Right hindlimb (tissue), 1 donor: ENCODE results near the gene PLS1.
"Not testable (repeated sequence)": the region's sequence is repeated elsewhere in the genome, so short reads cannot be mapped to it uniquely, and the experiment has no call there.

ENCODE experiments used
- DNase-seq: peaks from one replicate; pipeline ENCODE4 v3.0.0-alpha.2; 2018

PLS1 gene, protein sequence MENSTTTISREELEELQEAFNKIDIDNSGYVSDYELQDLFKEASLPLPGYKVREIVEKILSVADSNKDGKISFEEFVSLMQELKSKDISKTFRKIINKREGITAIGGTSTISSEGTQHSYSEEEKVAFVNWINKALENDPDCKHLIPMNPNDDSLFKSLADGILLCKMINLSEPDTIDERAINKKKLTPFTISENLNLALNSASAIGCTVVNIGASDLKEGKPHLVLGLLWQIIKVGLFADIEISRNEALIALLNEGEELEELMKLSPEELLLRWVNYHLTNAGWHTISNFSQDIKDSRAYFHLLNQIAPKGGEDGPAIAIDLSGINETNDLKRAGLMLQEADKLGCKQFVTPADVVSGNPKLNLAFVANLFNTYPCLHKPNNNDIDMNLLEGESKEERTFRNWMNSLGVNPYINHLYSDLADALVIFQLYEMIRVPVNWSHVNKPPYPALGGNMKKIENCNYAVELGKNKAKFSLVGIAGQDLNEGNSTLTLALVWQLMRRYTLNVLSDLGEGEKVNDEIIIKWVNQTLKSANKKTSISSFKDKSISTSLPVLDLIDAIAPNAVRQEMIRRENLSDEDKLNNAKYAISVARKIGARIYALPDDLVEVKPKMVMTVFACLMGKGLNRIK

GRCh38 chr3:142595951-142596725 is at the start of gene PLS1:
PLS1 (plus strand) TSS chr3:142596393; CDS start chr3:142664238, 67,845 bp downstream.
- DNase-seq, result peak; percentile 76

- DNase-seq, result no peak
Measured at GRCh38 chr3:142549986-142550385, 46.2 kb upstream of the PLS1 start.

- not testable (repeated sequence) for DNase-seq
Measured at GRCh38 chr3:142552579-142552978, 43.6 kb upstream of the PLS1 start.

DNA sequence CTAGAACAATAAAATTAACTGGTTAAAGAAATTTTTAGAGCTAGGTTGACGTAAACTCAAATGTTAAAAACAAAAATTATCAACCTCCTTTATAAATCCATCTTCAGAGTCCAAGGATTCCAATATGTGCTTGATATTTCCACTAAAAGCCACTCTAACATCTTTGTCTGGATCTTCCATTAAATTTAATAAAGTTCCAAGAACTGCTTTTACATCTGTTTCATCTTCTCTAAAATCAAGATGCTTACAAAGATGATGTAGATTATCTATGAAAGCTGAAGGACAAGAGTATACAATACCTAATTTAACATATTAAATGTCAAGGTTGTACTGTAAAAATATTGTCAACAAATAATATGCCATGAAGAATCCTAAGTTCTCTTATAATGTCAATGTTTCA is 42.5 kb upstream of the PLS1 start:
- DNase-seq, result no peak

DNA sequence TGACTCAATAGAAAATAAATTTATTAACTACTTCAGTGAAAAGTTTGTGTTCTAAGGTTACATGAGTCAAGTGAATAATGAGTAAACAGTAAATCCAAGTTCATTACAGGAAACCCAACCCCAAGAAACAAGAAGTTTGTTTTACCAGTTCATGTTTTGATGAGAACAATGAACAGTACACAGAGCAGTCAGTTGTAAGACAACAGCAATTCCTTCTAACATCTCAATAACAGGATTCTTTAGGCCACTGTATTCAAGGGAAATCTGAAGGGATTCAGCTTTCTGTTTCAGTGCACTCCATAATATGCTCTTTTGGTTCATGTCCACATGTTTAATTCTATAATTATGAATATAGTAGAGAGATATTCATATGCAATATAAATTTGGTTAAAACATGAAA is 36.1 kb upstream of the PLS1 start:
- no peak for DNase-seq

- no peak for DNase-seq
Measured at GRCh38 chr3:142563496-142563997, 32.6 kb upstream of the PLS1 start.

- no peak for DNase-seq
Measured at GRCh38 chr3:142566096-142566495, 30.1 kb upstream of the PLS1 start.

- DNase-seq, result no peak
Measured at GRCh38 chr3:142568393-142569017, 27.7 kb upstream of the PLS1 start.

DNA sequence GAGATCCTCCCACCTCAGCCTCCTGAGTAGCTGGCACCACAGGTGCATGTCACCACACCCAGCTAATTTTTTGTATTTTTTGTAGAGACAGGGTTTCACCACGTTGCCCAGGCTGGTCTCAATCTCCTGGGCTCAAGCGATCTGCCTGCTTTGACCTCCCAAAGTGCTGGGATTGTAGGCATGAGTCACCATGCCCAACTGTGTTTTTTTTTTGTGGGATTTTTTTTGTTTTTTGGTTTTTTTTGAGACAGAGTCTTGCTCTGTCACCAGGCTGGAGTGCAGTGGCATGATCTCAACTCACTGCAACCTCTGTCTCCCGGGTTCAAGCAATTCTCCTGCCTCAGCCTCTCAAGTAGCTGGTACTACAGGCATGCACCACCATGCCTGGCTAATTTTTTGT is 26.8 kb upstream of the PLS1 start:
- not testable (repeated sequence) for DNase-seq

DNA sequence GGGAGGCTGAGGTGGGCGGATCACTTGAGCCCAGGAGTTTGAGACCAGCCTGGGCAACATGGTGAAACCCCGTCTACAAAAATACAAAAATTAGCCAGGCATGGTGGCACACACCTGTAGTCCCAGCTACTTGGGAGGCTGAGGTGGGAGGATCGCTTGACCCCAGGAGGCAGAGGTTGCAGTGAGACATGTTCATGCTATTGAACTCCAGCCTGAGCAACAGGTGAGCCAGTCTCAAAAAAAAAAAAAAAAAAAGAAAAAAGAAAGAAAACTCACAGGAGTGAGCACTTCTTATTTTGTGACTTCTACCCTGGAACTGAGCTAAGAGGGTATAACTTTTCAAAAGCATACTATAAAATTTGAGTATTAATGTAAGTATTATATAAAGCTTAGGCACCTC is 22.0 kb upstream of the PLS1 start:
- not testable (repeated sequence) for DNase-seq

GRCh38 chr3:142574665-142575064 is 21.5 kb upstream of the PLS1 start:
- DNase-seq, result no peak

GRCh38 chr3:142576792-142577191 is 19.4 kb upstream of the PLS1 start:
- no peak for DNase-seq

DNA sequence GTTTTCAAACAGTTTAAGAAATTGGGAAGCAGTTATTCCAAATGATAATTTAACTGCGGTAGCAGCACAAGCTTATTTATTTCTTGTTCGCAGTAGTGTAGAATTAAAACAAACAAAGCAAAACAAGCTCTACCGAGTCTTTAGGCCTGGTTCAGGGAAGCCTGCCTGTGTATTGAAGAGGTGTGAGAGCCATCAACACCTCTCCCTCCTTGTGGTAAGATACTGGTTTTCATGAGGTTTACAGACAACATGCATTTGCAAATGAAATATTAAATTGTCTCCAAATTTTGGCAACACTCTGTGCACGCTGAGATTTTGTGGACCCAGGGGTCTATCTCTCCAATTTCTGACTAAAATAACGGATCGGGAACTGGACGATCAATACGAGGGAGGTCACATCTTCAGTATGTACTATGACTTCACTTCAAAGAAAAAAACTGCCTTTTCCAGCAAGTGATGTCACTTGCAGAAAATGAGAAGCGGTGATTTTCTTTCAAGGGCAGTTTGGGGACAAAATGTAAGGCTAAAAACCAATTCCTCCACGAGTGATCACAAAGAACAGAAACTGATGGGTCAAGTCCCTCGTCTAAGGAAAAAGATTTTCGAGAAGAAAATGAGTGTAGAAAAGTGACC is 18.4 kb upstream of the PLS1 start:
- DNase-seq, result no peak

GRCh38 chr3:142578329-142579223 is 17.6 kb upstream of the PLS1 start, which contains the start of gene ATR:
ATR (minus strand) TSS chr3:142578733; CDS start chr3:142578704, 29 bp downstream.
- peak; percentile 98 for DNase-seq

DNA sequence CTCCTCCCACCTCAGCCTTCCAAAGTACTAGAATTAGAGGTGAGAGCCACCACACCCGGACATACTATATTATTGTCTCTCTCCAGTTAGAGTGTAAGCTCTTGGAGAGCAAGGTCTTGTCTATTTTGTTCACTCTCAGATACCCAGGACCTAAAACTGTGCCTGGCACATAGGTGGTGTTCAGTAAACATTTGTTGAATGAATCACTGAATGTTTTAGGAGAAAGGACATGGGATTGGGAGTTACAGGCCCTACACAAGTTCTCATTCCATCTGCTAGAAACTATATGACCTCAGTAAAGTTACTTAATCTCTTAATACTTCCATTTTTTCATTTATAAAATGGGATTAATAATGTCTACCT is 16.2 kb upstream of the PLS1 start:
- no peak for DNase-seq

DNA sequence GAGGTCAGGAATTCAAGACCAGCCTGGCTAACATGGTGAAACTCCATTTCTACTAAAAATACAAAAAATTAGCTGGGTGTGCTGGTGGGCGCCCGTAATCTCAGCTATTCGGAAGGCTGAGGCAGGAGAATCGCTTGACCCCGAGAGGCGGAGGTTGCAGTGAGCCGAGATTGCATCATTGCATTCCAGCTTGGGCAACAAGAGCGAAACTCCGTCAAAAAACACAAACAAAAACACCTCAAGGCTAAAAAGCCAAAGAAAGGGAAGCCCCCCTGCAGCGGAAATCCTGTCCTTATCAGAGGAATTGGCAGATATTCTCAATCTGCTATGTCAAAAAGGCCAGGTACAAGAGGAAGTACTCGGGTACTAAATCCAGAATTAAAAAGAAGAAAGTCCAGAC is 15.1 kb upstream of the PLS1 start:
- DNase-seq, result not testable (repeated sequence)

DNA sequence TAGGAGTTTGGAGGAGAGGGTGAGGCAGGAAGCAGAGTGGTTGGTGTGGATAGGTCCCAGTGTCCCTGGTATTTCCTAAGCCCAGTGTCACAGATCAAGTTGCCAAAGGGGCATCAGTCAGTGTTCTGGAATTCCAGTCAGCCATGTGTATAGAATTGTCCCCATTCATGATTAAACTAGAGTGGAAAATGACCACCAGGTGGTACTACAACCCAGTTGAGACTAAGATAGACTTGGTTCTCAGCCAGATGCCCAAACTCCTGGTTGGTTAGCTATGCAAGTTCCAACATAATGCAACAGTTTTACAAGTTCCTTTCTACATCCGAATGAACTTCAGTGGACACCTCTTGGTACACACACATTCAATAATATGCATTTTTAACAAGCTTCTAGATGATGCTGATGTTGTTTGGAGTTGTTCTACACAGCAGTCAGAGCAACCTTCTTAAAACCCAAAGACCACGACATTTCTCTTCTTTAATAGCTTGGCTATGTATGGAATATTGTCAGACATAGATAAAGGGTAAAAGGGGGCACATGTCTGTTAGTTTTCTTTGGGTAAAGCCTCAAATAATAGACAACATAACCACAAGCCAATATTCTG is 9.3 kb upstream of the PLS1 start:
- DNase-seq, result peak; percentile 38

- no peak for DNase-seq
Measured at GRCh38 chr3:142588703-142589102, 7.5 kb upstream of the PLS1 start.

- DNase-seq, result not testable (repeated sequence)
Measured at GRCh38 chr3:142592268-142592667, 3.9 kb upstream of the PLS1 start.

- DNase-seq, result no peak
Measured at GRCh38 chr3:142595141-142595540, 1.1 kb upstream of the PLS1 start.

DNA sequence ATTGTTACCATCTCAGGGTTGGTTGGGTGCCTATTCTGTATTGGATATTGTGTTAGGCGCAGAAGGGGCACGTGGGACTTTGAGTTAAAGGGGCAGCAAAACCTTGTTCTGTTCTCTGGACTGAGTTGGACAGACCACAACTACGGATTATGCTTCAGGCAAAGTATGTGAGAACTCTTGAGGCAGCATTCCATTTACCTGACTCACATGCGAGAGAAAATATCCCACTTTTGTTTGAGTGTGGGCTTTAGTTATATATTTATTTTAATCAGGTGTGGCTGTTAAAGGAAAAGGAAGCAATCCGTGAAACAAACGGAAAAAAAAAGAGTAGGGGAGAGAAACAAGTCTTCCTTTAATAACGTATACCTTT is 627 bp upstream of the PLS1 start:
- DNase-seq, result no peak
